Measurements from ENCODE around the gene LGR4. TPM values are rescaled to one million over a fixed set of nuclear protein-coding genes. Genes with fewer than 3 reads are reported as not detected.

The LGR4 gene
- total RNA-seq, 1 donor from 2014 or later, result 39.6 TPM

DNA sequence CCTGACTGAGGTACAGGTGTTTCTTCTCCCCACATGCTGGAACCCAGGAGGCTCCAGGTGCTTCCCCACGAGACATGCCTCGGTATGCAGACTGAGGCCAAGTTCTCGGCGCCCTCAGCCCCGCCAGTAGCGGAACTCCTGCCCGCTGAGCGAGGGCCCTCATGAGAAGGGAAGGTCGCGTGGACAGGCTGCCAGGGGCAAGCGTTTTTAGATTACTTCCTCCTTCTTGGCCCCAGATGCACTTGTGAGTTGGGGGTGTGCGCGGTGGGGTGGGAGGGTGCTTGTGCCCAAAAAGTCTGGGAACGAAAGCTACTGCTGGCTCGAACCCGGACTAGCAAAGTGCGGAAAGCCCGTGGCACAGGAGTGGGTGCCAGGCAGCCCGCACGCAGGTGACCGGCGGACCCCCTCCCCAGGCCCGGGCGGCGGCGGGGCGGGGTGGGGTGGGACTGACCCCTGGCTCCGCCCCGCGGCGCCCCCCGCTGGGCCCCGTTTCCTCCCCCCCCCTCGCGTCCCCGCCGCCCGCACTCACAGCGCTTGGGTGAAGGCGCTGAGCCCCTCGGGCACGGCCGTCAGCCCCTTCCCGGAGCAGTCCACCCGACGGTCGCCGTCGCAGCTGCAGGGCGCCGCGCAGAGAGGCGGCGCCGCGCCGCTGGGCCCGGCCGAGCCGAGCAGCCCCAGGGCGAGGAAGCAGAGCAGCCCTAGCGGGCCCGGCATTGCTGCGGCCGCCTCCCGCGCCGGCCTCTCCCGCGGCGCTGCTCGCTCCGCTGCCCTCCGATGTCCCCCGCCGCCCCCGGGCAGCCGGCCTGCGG lies 797 bp downstream of the LGR4 start:
- Mint-ChIP-seq H3K4me3 (peak overlapping the region; percentile 90), H3K27ac (peak overlapping the region; percentile 80), H3K27me3 (peaks cover 14% of the 10 kb centered on the region), H3K36me3 (no peaks in the 10 kb centered on the region), H3K9me3 (no peaks in the 10 kb centered on the region), H3K4me1 (ENCODE audit: unreplicated experiment) (peaks cover 30% of the 10 kb centered on the region)
- DNase-seq (ENCODE audit: extremely low spot score, unreplicated experiment), result no peak
- TF ChIP-seq, protein P1, sequence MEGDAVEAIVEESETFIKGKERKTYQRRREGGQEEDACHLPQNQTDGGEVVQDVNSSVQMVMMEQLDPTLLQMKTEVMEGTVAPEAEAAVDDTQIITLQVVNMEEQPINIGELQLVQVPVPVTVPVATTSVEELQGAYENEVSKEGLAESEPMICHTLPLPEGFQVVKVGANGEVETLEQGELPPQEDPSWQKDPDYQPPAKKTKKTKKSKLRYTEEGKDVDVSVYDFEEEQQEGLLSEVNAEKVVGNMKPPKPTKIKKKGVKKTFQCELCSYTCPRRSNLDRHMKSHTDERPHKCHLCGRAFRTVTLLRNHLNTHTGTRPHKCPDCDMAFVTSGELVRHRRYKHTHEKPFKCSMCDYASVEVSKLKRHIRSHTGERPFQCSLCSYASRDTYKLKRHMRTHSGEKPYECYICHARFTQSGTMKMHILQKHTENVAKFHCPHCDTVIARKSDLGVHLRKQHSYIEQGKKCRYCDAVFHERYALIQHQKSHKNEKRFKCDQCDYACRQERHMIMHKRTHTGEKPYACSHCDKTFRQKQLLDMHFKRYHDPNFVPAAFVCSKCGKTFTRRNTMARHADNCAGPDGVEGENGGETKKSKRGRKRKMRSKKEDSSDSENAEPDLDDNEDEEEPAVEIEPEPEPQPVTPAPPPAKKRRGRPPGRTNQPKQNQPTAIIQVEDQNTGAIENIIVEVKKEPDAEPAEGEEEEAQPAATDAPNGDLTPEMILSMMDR (conservative IDR thresholded peaks at IDR 0.05), result no peak

DNA sequence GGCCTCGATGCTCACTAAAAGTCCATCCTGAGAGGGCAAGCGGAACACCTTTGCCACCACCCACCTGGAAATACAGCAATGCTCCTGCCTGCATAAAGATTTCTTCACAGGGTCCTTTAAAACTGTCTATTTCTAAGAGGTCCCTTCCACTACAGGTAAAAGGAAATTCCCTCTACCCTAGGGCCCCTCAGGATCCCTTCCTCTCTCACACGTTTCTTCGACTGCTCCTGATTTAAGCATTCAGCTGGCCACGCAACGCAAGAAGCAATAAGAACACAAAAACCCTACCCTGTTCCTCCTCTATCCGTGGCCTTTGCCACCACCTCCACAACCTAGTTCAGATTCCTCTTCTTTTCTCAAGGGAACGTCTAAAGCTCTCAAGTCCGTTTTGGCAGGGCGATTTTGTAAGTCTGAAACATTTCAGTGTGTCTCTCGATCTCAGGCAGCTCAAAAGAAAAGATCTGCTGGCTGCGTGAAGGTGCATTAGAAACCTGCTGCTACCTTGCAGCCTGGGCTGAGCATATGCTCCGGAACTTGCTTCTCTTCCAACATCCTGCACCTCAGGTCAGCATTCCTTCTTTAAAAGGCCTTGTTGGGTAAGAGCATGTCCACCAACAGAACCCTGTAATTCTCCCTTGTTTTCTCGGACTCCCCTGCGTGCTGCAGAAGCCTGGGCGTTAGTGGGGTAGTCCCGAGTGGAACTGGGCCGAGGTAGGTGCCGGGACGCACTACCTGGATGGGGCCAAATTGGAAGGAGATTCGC lies 1.6 kb downstream of the LGR4 start:
- no peak for DNase-seq (ENCODE audit: extremely low spot score, unreplicated experiment)
- Mint-ChIP-seq H3K27ac (peak overlapping the region; percentile 80), H3K36me3 (no peaks in the 10 kb centered on the region), H3K4me3 (peak overlapping the region; percentile 90), H3K27me3 (peaks cover 14% of the 10 kb centered on the region), H3K4me1 (ENCODE audit: unreplicated experiment) (peaks cover 36% of the 10 kb centered on the region), H3K9me3 (no peaks in the 10 kb centered on the region)
- TF ChIP-seq, protein P1 (conservative IDR thresholded peaks at IDR 0.05), result no peak

DNA sequence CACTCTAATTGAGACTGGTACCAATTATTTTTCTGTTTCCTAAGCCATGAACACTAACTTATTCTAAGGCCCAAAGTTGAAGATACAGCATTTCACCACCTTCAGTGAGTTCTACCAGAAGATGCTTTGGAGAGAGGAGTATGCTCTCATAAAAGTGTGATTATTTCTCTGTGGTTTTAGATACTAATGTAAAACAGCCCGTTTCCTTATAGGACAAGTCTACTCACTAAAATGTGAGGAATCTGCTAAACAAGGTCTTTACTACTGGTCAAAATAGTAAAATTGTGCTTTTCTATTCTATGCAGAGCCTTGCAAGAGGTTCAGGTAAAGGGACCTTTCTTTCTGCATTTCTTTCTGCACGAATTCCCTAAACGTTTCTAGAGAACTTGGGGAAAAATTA lies 2.4 kb downstream of the LGR4 start:
- Mint-ChIP-seq H3K4me3 (peak overlapping the region; percentile 90), H3K27me3 (peaks cover 14% of the 10 kb centered on the region), H3K27ac (peak overlapping the region; percentile 80), H3K36me3 (no peaks in the 10 kb centered on the region), H3K4me1 (ENCODE audit: unreplicated experiment) (peaks cover 44% of the 10 kb centered on the region), H3K9me3 (no peaks in the 10 kb centered on the region)
- TF ChIP-seq, protein P1 (conservative IDR thresholded peaks at IDR 0.05), result no peak
- no peak for DNase-seq (ENCODE audit: extremely low spot score, unreplicated experiment)

DNA sequence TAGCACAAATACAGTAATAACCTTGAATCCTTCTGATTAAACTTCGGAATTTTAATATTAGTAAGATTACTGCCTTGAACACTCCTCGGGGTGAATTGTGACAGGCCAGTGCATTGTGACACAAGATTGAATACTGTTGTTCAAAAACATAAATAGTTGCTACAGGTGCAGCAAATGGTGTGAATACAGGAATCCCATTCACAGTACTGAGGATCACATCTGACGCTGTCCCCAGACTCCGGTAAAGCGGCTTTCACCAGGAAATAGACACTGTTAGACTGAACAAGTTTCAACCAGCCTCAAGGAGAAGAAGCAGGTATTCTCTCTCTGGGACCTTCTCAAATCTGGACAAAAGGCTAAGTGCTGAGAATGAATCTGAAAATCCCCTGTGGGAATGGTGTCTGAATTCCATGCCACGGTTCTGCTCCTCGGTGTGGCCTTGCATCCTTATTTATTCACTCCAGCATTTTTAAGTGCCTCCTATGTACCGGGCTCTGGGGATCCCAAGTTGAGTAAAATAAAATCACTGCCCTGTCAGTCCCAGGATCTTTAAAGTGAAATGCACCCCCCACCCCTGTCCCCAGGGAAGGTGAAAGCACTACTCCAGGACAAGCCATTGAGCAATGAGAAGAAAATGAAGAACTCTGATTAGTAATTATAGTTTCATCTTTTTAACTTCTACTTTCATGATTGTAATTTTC lies 3.4 kb downstream of the LGR4 start:
- peaks cover 52% of the 10 kb centered on the region for H3K4me1 Mint-ChIP-seq (ENCODE audit: unreplicated experiment)
- TF ChIP-seq, protein P1 (conservative IDR thresholded peaks at IDR 0.05), result no peak
- DNase-seq (ENCODE audit: extremely low spot score, unreplicated experiment), result no peak
- peaks cover 14% of the 10 kb centered on the region for H3K27me3 Mint-ChIP-seq
- no peaks in the 10 kb centered on the region for H3K36me3 Mint-ChIP-seq
- peak overlapping the region; percentile 90 for H3K4me3 Mint-ChIP-seq
- H3K27ac Mint-ChIP-seq, result peak overlapping the region; percentile 80
- H3K9me3 Mint-ChIP-seq, result no peaks in the 10 kb centered on the region

DNA sequence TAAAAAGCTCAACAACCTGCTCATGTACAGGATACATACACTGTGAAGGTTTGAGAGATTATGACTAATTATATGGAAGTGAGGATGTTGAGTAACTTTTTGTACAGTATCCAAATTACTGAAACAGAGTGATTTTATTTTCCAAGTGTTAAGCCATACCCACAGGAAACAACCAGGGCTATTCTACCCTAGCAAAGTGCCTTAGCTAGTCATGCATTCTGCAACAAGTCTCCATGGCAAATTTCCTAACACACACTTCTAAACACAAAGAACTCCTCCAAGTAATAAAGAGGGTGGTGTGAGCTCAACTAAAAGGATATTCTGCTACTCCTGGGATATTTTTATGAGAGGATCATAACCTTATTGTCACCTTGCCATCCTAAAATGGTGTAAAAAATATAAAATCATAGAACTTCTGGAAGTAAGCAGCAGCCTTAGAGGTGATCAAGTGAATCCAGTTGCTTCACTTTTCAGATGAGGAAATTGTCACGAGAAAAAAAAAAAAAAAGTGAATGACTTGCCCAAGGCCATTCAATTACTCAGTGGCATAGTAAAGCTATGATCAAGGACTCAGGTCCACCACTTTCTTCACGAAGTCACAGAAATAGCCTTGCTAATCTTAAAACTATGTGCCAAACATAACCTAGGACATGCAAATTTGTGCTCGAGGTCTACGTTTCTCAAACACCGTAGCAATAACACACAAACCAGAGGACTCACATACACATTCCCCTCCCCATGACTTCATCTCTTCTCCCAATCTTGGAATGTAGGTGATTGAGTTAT lies 4.2 kb downstream of the LGR4 start:
- Mint-ChIP-seq H3K36me3 (no peaks in the 10 kb centered on the region), H3K27me3 (peaks cover 14% of the 10 kb centered on the region), H3K27ac (peak overlapping the region; percentile 80), H3K9me3 (no peaks in the 10 kb centered on the region), H3K4me3 (peak overlapping the region; percentile 90), H3K4me1 (ENCODE audit: unreplicated experiment) (peaks cover 58% of the 10 kb centered on the region)
- no peak for DNase-seq (ENCODE audit: extremely low spot score, unreplicated experiment)
- TF ChIP-seq, protein P1 (conservative IDR thresholded peaks at IDR 0.05), result no peak

Data from type B pancreatic cell (in vitro differentiated cells).